Astrocyte (in vitro differentiated cells and primary cell): ENCODE results near the gene NCR2. TPM values are rescaled to one million over a fixed set of nuclear protein-coding genes. Genes with fewer than 3 reads are reported as not detected.

Experiments used
- DNase-seq: peaks from one replicate; pipeline ENCODE4 v3.0.0-alpha.2; 2010; ENCODE audit warnings: low read depth
- FAIRE-seq: peaks from 2 replicates; lab custom pipeline; 2011; peaks lifted over from hg19 to GRCh38; lab: Jason Lieb, UNC
- H2AFZ ChIP-seq: 2 replicates; pipeline ENCODE4 v1.6.0; 2012; ENCODE audit warnings: low read depth, low read length, inconsistent platforms
- H3K27ac ChIP-seq: 2 replicates; pipeline ENCODE4 v1.5.1; 2011; ENCODE audit warnings: low read depth, low read length, inconsistent platforms
- H3K27me3 ChIP-seq: 2 replicates; pipeline ENCODE4 v1.6.0; 2011; ENCODE audit warnings: low read length, inconsistent platforms; ENCODE audit not compliant: insufficient read depth
- H3K36me3 ChIP-seq: 2 replicates; pipeline ENCODE4 v1.5.1; 2011; ENCODE audit warnings: low read length, inconsistent platforms; ENCODE audit not compliant: insufficient read depth
- H3K4me1 ChIP-seq: 2 replicates; pipeline ENCODE4 v1.5.1; 2011; ENCODE audit warnings: low read length, inconsistent platforms; ENCODE audit not compliant: insufficient read depth
- H3K4me2 ChIP-seq: 2 replicates; pipeline ENCODE4 v1.6.0; 2012; ENCODE audit warnings: low read length, inconsistent platforms
- H3K4me3 ChIP-seq: 2 replicates; pipeline ENCODE4 v1.5.1; 2011; ENCODE audit warnings: low read depth, mild to moderate bottlenecking, low read length, inconsistent platforms; ENCODE audit not compliant: insufficient read depth
- H3K79me2 ChIP-seq: 2 replicates; pipeline ENCODE4 v1.6.0; 2012; ENCODE audit warnings: mild to moderate bottlenecking, low read length, inconsistent platforms; ENCODE audit not compliant: insufficient read depth
- H3K9ac ChIP-seq: 2 replicates; pipeline ENCODE4 v1.6.0; 2012; ENCODE audit warnings: mild to moderate bottlenecking, low read length, inconsistent platforms
- H3K9me3 ChIP-seq: 2 replicates; pipeline ENCODE4 v1.5.1; 2012; ENCODE audit warnings: low read depth, mild to moderate bottlenecking, low read length, inconsistent platforms; ENCODE audit not compliant: insufficient read depth
- H4K20me1 ChIP-seq: 2 replicates; pipeline ENCODE4 v1.6.0; 2012; ENCODE audit warnings: low read length, inconsistent platforms; ENCODE audit not compliant: insufficient read depth
- H3K27ac Mint-ChIP-seq: one replicate; pipeline ENCODE4 v1.8.0; 2021; ENCODE audit warnings: mild to moderate bottlenecking, mixed read lengths; ENCODE audit not compliant: unreplicated experiment
- H3K27me3 Mint-ChIP-seq: one replicate; pipeline ENCODE4 v1.8.0; 2021; ENCODE audit warnings: low read depth, mixed read lengths; ENCODE audit not compliant: unreplicated experiment
- H3K36me3 Mint-ChIP-seq: one replicate; pipeline ENCODE4 v1.8.0; 2021; ENCODE audit warnings: low read depth, mixed read lengths; ENCODE audit not compliant: unreplicated experiment
- H3K4me1 Mint-ChIP-seq: one replicate; pipeline ENCODE4 v1.8.0; 2021; ENCODE audit warnings: low read depth, mixed read lengths; ENCODE audit not compliant: unreplicated experiment
- H3K4me3 Mint-ChIP-seq: one replicate; pipeline ENCODE4 v1.8.0; 2021; ENCODE audit warnings: mild to moderate bottlenecking, moderate library complexity, mixed read lengths; ENCODE audit not compliant: unreplicated experiment
- H3K9me3 Mint-ChIP-seq: one replicate; pipeline ENCODE4 v1.8.0; 2021; ENCODE audit warnings: mild to moderate bottlenecking, mixed read lengths; ENCODE audit not compliant: unreplicated experiment
- CTCF ChIP-seq: IDR thresholded peaks from 2 replicates; pipeline ENCODE4 v1.5.1; 2011; ENCODE audit warnings: low read depth, mild to moderate bottlenecking, inconsistent platforms, low read length, moderate library complexity; ENCODE audit not compliant: insufficient read depth
- EZH2 ChIP-seq: IDR thresholded peaks from 2 replicates; pipeline ENCODE4 v1.6.1; 2012; ENCODE audit warnings: mild to moderate bottlenecking, low read length, inconsistent platforms; ENCODE audit not compliant: insufficient read depth
- total RNA-seq: library from RNA; stranded (reverse); gene quantifications from 2 replicates; pipeline ENCODE4 v1.2.1, GENCODE V29; 2021

The NCR2 gene
- total RNA-seq, 1 donor from 2014 or later = not detected

GRCh38 chr6:41396335-41396734, 60.9 kb downstream of the NCR2 start:
- peaks cover 32% of the 10 kb centered on the region for H3K27me3 ChIP-seq
- no peak overlapping the region for H3K27ac Mint-ChIP-seq

GRCh38 chr6:41399424-41399823, 64.0 kb downstream of the NCR2 start:
- DNase-seq (no peak), FAIRE-seq (no peak)
- TF ChIP-seq EZH2 (no peak), CTCF (no peak)
- Mint-ChIP-seq H3K27ac (no peak overlapping the region), H3K9me3 (peaks cover 12% of the 10 kb centered on the region), H3K36me3 (no peaks in the 10 kb centered on the region), H3K4me3 (no peak overlapping the region), H3K4me1 (peaks cover 2% of the 10 kb centered on the region), H3K27me3 (peaks cover 61% of the 10 kb centered on the region)
- Histone ChIP-seq H3K9ac (no peak overlapping the region), H3K79me2 (no peaks in the 10 kb centered on the region), H2AFZ (no peak overlapping the region), H3K4me1 (no peaks in the 10 kb centered on the region), H3K4me2 (no peak overlapping the region), H3K27ac (no peak overlapping the region), H3K27me3 (peaks cover 51% of the 10 kb centered on the region), H3K36me3 (no peaks in the 10 kb centered on the region), H3K9me3 (no peaks in the 10 kb centered on the region), H4K20me1 (no peaks in the 10 kb centered on the region), H3K4me3 (no peak overlapping the region)

More at GRCh38 chr6:41396335-41396734, 60.9 kb downstream of the NCR2 start:
- Mint-ChIP-seq H3K4me1 (no peaks in the 10 kb centered on the region), H3K9me3 (peaks cover 10% of the 10 kb centered on the region), H3K27me3 (peaks cover 46% of the 10 kb centered on the region), H3K4me3 (peak overlapping the region; percentile 50), H3K36me3 (no peaks in the 10 kb centered on the region)
- H3K4me3 ChIP-seq = no peak overlapping the region
- DNase-seq (no peak), FAIRE-seq (no peak)
- no peaks in the 10 kb centered on the region for H3K9me3 ChIP-seq
- TF ChIP-seq EZH2 (no peak), CTCF (no peak)
- no peaks in the 10 kb centered on the region for H3K36me3 ChIP-seq
- H4K20me1 ChIP-seq = no peaks in the 10 kb centered on the region
- no peak overlapping the region for H3K4me2 ChIP-seq
- H3K79me2 ChIP-seq = no peaks in the 10 kb centered on the region
- no peaks in the 10 kb centered on the region for H3K4me1 ChIP-seq
- no peak overlapping the region for H2AFZ ChIP-seq
- no peak overlapping the region for H3K27ac ChIP-seq
- H3K9ac ChIP-seq = no peak overlapping the region

Other genes with a start within 250 kb of the NCR2 start
- gene TREML1, start 181.3 kb upstream of the NCR2 start, total RNA-seq = not detected in 2 replicates
- gene TREM2, start 172.5 kb upstream of the NCR2 start, total RNA-seq = not detected in 2 replicates
- gene TREML2, start 134.5 kb upstream of the NCR2 start, total RNA-seq = not detected in 2 replicates
- gene TREML4, start 107.3 kb upstream of the NCR2 start, total RNA-seq = not detected in 2 replicates
- 0.20 and 0.58 TPM in 2 replicates for gene TREM1, start 48.9 kb upstream of the NCR2 start, total RNA-seq
- gene FOXP4, start 210.8 kb downstream of the NCR2 start, total RNA-seq = 41.9 and 43.7 TPM in 2 replicates